Measurements from ENCODE around the gene SCGB1D1.

SCGB1D1 gene

GRCh38 chr11:62149986-62150886, 39.8 kb upstream of the SCGB1D1 start:
- Histone ChIP-seq H3K9ac (ENCODE audit: low read length) (no peak overlapping the region), H3K4me1 (ENCODE audit: control insufficient read depth, insufficient read depth, low read length) (no peaks in the 10 kb centered on the region), H3K36me3 (ENCODE audit: control insufficient read depth, insufficient read depth, low read length) (peaks cover 43% of the 10 kb centered on the region), H3K27me3 (ENCODE audit: control insufficient read depth, insufficient read depth, low read length) (no peaks in the 10 kb centered on the region), H3K4me3 (ENCODE audit: low read length) (no peak overlapping the region), H3K27ac (ENCODE audit: low read depth, low read length) (no peak overlapping the region)

GRCh38 chr11:62150887-62151736, 38.9 kb upstream of the SCGB1D1 start:
- no peak overlapping the region for H3K9ac ChIP-seq (ENCODE audit: low read length)
- no peaks in the 10 kb centered on the region for H3K27me3 ChIP-seq (ENCODE audit: control insufficient read depth, insufficient read depth, low read length)
- H3K27ac ChIP-seq (ENCODE audit: low read depth, low read length), result no peak overlapping the region
- H3K4me3 ChIP-seq (ENCODE audit: low read length), result no peak overlapping the region
- H3K36me3 ChIP-seq (ENCODE audit: control insufficient read depth, insufficient read depth, low read length), result peaks cover 36% of the 10 kb centered on the region
- no peaks in the 10 kb centered on the region for H3K4me1 ChIP-seq (ENCODE audit: control insufficient read depth, insufficient read depth, low read length)

GRCh38 chr11:62151737-62152102, 38.3 kb upstream of the SCGB1D1 start:
- Histone ChIP-seq H3K4me3 (ENCODE audit: low read length) (no peak overlapping the region), H3K36me3 (ENCODE audit: control insufficient read depth, insufficient read depth, low read length) (peaks cover 32% of the 10 kb centered on the region), H3K9ac (ENCODE audit: low read length) (no peak overlapping the region), H3K27me3 (ENCODE audit: control insufficient read depth, insufficient read depth, low read length) (no peaks in the 10 kb centered on the region), H3K27ac (ENCODE audit: low read depth, low read length) (no peak overlapping the region), H3K4me1 (ENCODE audit: control insufficient read depth, insufficient read depth, low read length) (no peaks in the 10 kb centered on the region)

GRCh38 chr11:62152245-62153086, 37.5 kb upstream of the SCGB1D1 start:
- H3K27ac ChIP-seq (ENCODE audit: low read depth, low read length), result no peak overlapping the region
- H3K27me3 ChIP-seq (ENCODE audit: control insufficient read depth, insufficient read depth, low read length), result no peaks in the 10 kb centered on the region
- no peak overlapping the region for H3K9ac ChIP-seq (ENCODE audit: low read length)
- peaks cover 26% of the 10 kb centered on the region for H3K36me3 ChIP-seq (ENCODE audit: control insufficient read depth, insufficient read depth, low read length)
- H3K4me3 ChIP-seq (ENCODE audit: low read length), result no peak overlapping the region
- H3K4me1 ChIP-seq (ENCODE audit: control insufficient read depth, insufficient read depth, low read length), result no peaks in the 10 kb centered on the region

- no peak overlapping the region for H3K9ac ChIP-seq (ENCODE audit: low read length)
- no peak overlapping the region for H3K4me3 ChIP-seq (ENCODE audit: low read length)
- H3K36me3 ChIP-seq (ENCODE audit: control insufficient read depth, insufficient read depth, low read length), result peaks cover 23% of the 10 kb centered on the region
- no peaks in the 10 kb centered on the region for H3K4me1 ChIP-seq (ENCODE audit: control insufficient read depth, insufficient read depth, low read length)
- H3K27me3 ChIP-seq (ENCODE audit: control insufficient read depth, insufficient read depth, low read length), result no peaks in the 10 kb centered on the region
- H3K27ac ChIP-seq (ENCODE audit: low read depth, low read length), result no peak overlapping the region
Measured at GRCh38 chr11:62153087-62153395, 37.0 kb upstream of the SCGB1D1 start.

- no peak overlapping the region for H3K9ac ChIP-seq (ENCODE audit: low read length)
Measured at GRCh38 chr11:62153617-62154016, 36.4 kb upstream of the SCGB1D1 start.

GRCh38 chr11:62157603-62158002, 32.4 kb upstream of the SCGB1D1 start:
- Histone ChIP-seq H3K27me3 (ENCODE audit: control insufficient read depth, insufficient read depth, low read length) (no peaks in the 10 kb centered on the region), H3K36me3 (ENCODE audit: control insufficient read depth, insufficient read depth, low read length) (peaks cover 2% of the 10 kb centered on the region), H3K9ac (ENCODE audit: low read length) (no peak overlapping the region), H3K27ac (ENCODE audit: low read depth, low read length) (no peak overlapping the region), H3K4me1 (ENCODE audit: control insufficient read depth, insufficient read depth, low read length) (no peaks in the 10 kb centered on the region), H3K4me3 (ENCODE audit: low read length) (no peak overlapping the region)

More at GRCh38 chr11:62153617-62154016, 36.4 kb upstream of the SCGB1D1 start:
- peaks cover 21% of the 10 kb centered on the region for H3K36me3 ChIP-seq (ENCODE audit: control insufficient read depth, insufficient read depth, low read length)
- H3K4me3 ChIP-seq (ENCODE audit: low read length), result no peak overlapping the region
- no peak overlapping the region for H3K27ac ChIP-seq (ENCODE audit: low read depth, low read length)
- no peaks in the 10 kb centered on the region for H3K4me1 ChIP-seq (ENCODE audit: control insufficient read depth, insufficient read depth, low read length)
- H3K27me3 ChIP-seq (ENCODE audit: control insufficient read depth, insufficient read depth, low read length), result no peaks in the 10 kb centered on the region

- Histone ChIP-seq H3K9ac (ENCODE audit: low read length) (no peak overlapping the region), H3K4me1 (ENCODE audit: control insufficient read depth, insufficient read depth, low read length) (no peaks in the 10 kb centered on the region), H3K27ac (ENCODE audit: low read depth, low read length) (no peak overlapping the region), H3K27me3 (ENCODE audit: control insufficient read depth, insufficient read depth, low read length) (no peaks in the 10 kb centered on the region), H3K36me3 (ENCODE audit: control insufficient read depth, insufficient read depth, low read length) (no peaks in the 10 kb centered on the region), H3K4me3 (ENCODE audit: low read length) (no peak overlapping the region)
Measured at GRCh38 chr11:62166371-62166770, 23.6 kb upstream of the SCGB1D1 start.

- H3K27ac ChIP-seq (ENCODE audit: low read depth, low read length), result no peak overlapping the region
- H3K36me3 ChIP-seq (ENCODE audit: control insufficient read depth, insufficient read depth, low read length), result no peaks in the 10 kb centered on the region
- H3K4me3 ChIP-seq (ENCODE audit: low read length), result no peak overlapping the region
- no peaks in the 10 kb centered on the region for H3K4me1 ChIP-seq (ENCODE audit: control insufficient read depth, insufficient read depth, low read length)
- H3K27me3 ChIP-seq (ENCODE audit: control insufficient read depth, insufficient read depth, low read length), result no peaks in the 10 kb centered on the region
- no peak overlapping the region for H3K9ac ChIP-seq (ENCODE audit: low read length)
Measured at GRCh38 chr11:62169448-62169847, 20.6 kb upstream of the SCGB1D1 start.

- Histone ChIP-seq H3K4me3 (ENCODE audit: low read length) (no peak overlapping the region), H3K36me3 (ENCODE audit: control insufficient read depth, insufficient read depth, low read length) (no peaks in the 10 kb centered on the region), H3K9ac (ENCODE audit: low read length) (no peak overlapping the region), H3K27me3 (ENCODE audit: control insufficient read depth, insufficient read depth, low read length) (no peaks in the 10 kb centered on the region), H3K27ac (ENCODE audit: low read depth, low read length) (no peak overlapping the region), H3K4me1 (ENCODE audit: control insufficient read depth, insufficient read depth, low read length) (no peaks in the 10 kb centered on the region)
Measured at GRCh38 chr11:62169935-62170334, 20.1 kb upstream of the SCGB1D1 start.

- no peak overlapping the region for H3K4me3 ChIP-seq (ENCODE audit: low read length)
- H3K4me1 ChIP-seq (ENCODE audit: control insufficient read depth, insufficient read depth, low read length), result no peaks in the 10 kb centered on the region
- H3K36me3 ChIP-seq (ENCODE audit: control insufficient read depth, insufficient read depth, low read length), result no peaks in the 10 kb centered on the region
- no peak overlapping the region for H3K27ac ChIP-seq (ENCODE audit: low read depth, low read length)
- H3K27me3 ChIP-seq (ENCODE audit: control insufficient read depth, insufficient read depth, low read length), result no peaks in the 10 kb centered on the region
- no peak overlapping the region for H3K9ac ChIP-seq (ENCODE audit: low read length)
Measured at GRCh38 chr11:62171261-62171723, 18.7 kb upstream of the SCGB1D1 start.

GRCh38 chr11:62172294-62172693, 17.7 kb upstream of the SCGB1D1 start:
- Histone ChIP-seq H3K27ac (ENCODE audit: low read depth, low read length) (no peak overlapping the region), H3K4me1 (ENCODE audit: control insufficient read depth, insufficient read depth, low read length) (no peaks in the 10 kb centered on the region)

More at GRCh38 chr11:62172294-62172693, 17.7 kb upstream of the SCGB1D1 start:
- no peak overlapping the region for H3K4me3 ChIP-seq (ENCODE audit: low read length)
- H3K36me3 ChIP-seq (ENCODE audit: control insufficient read depth, insufficient read depth, low read length), result no peaks in the 10 kb centered on the region
- H3K27me3 ChIP-seq (ENCODE audit: control insufficient read depth, insufficient read depth, low read length), result no peaks in the 10 kb centered on the region
- H3K9ac ChIP-seq (ENCODE audit: low read length), result no peak overlapping the region

Data from rectal smooth muscle tissue (tissue), 1 donor.